Neural cell (in vitro differentiated cells): ENCODE data around the gene DPF1. TPM values are rescaled to one million over a fixed set of nuclear protein-coding genes. Genes with fewer than 3 reads are reported as not detected.

Source experiments
- H2AFZ ChIP-seq: fragments of 200-600, 300-800 bp; sonication (generic), shearing (Covaris generic); 2 replicates; pipeline ENCODE4 v1.6.0; 2014; ENCODE audit warnings: low read depth, mild to moderate bottlenecking, antibody characterized with exemption, low read length, moderate library complexity
- H3F3A ChIP-seq: fragments of 200-600 bp; shearing (Covaris generic); 2 replicates; pipeline ENCODE4 v1.6.1; 2016; ENCODE audit warnings: mild to moderate bottlenecking, moderate library complexity, mixed read lengths, antibody characterized with exemption, low read length; ENCODE audit not compliant: insufficient read depth, poor library complexity, severe bottlenecking
- H3K27ac ChIP-seq: fragments of 200-600, 300-800 bp; sonication (generic), shearing (Covaris generic); 2 replicates; pipeline ENCODE4 v1.5.1; 2014; ENCODE audit warnings: mild to moderate bottlenecking, low read length, moderate library complexity
- H3K27me3 ChIP-seq: fragments of 300-800, 200-600 bp; sonication (generic), shearing (Covaris generic); 2 replicates; pipeline ENCODE4 v1.6.0; 2014; ENCODE audit warnings: mild to moderate bottlenecking, low read depth, low read length, moderate library complexity; ENCODE audit not compliant: insufficient read depth
- H3K36me3 ChIP-seq: fragments of 300-800, 200-600 bp; sonication (generic), shearing (Covaris generic); 2 replicates; pipeline ENCODE4 v1.5.1; 2014; ENCODE audit warnings: mild to moderate bottlenecking, antibody characterized with exemption, low read length, moderate library complexity; ENCODE audit not compliant: insufficient read depth
- H3K4me2 ChIP-seq: fragments of 300-800, 200-600 bp; sonication (generic), shearing (Covaris generic); 2 replicates; pipeline ENCODE4 v1.6.0; 2014; ENCODE audit warnings: mild to moderate bottlenecking, low read length
- H3K4me3 ChIP-seq: fragments of 300-800, 200-600 bp; sonication (generic), shearing (Covaris generic); 2 replicates; pipeline ENCODE4 v1.5.1; 2014; ENCODE audit warnings: mild to moderate bottlenecking, low read length, moderate library complexity
- H3K79me2 ChIP-seq: fragments of 200-600 bp; shearing (Covaris generic); replicated peaks from 2 replicates; pipeline ENCODE4 v1.6.0; 2014; ENCODE audit warnings: mild to moderate bottlenecking, low read length, moderate library complexity; ENCODE audit not compliant: insufficient read depth
- H3K9ac ChIP-seq: fragments of 300-800, 200-600 bp; sonication (generic), shearing (Covaris generic); 2 replicates; pipeline ENCODE4 v1.6.1; 2016; ENCODE audit warnings: mild to moderate bottlenecking, low read length, mixed read lengths
- H3K9me2 ChIP-seq: fragments of 200-600 bp; shearing (Covaris generic); 2 replicates; pipeline ENCODE4 v1.6.1; 2016; ENCODE audit warnings: mild to moderate bottlenecking, low read length, mixed read lengths; ENCODE audit not compliant: insufficient read depth
- H3K9me3 ChIP-seq: fragments of 200-600, 300-800 bp; sonication (generic), shearing (Covaris generic); 2 replicates; pipeline ENCODE4 v1.6.1; 2016; ENCODE audit warnings: mild to moderate bottlenecking, mixed run types, low read length, moderate library complexity, mixed read lengths
- H4K20me1 ChIP-seq: fragments of 200-600 bp; shearing (Covaris generic); 2 replicates; pipeline ENCODE4 v1.6.1; 2016; ENCODE audit warnings: mild to moderate bottlenecking, mixed run types; ENCODE audit not compliant: insufficient read depth
- EP300 ChIP-seq: fragments of 450-650 bp; conservative IDR thresholded peaks from 2 replicates; pipeline ENCODE4 v1.6.1; 2014; ENCODE audit warnings: antibody characterized with exemption, mild to moderate bottlenecking, moderate library complexity; ENCODE audit not compliant: poor library complexity, severe bottlenecking
- EZH2 ChIP-seq: fragments of 200-600, 300-800 bp; shearing (Covaris generic), sonication (generic); IDR thresholded peaks from 2 replicates; pipeline ENCODE4 v1.6.1; 2014; ENCODE audit warnings: antibody characterized with exemption, low read length, borderline replicate concordance, mild to moderate bottlenecking; ENCODE audit not compliant: insufficient read depth, poor library complexity, severe bottlenecking
- MXI1 ChIP-seq: fragments of 450-650 bp; conservative IDR thresholded peaks from 2 replicates; pipeline ENCODE4 v1.6.1; 2014; ENCODE audit warnings: antibody characterized with exemption, mild to moderate bottlenecking; ENCODE audit not compliant: poor library complexity, severe bottlenecking
- POLR2AphosphoS5 ChIP-seq: IDR thresholded peaks from 2 replicates; pipeline ENCODE4 v1.6.1; 2012
- RAD21 ChIP-seq: fragments of 450-650 bp; conservative IDR thresholded peaks from 2 replicates; pipeline ENCODE4 v1.6.1; 2014; ENCODE audit warnings: antibody characterized with exemption, mild to moderate bottlenecking, moderate library complexity
- REST ChIP-seq: IDR thresholded peaks from 2 replicates; pipeline ENCODE4 v1.6.1; 2012; ENCODE audit warnings: borderline replicate concordance
- SMC3 ChIP-seq: fragments of 450-650 bp; conservative IDR thresholded peaks from 2 replicates; pipeline ENCODE4 v1.6.1; 2014; ENCODE audit warnings: antibody characterized with exemption, mild to moderate bottlenecking, moderate library complexity; ENCODE audit not compliant: poor library complexity
- TAF1 ChIP-seq: IDR thresholded peaks from 2 replicates; pipeline ENCODE4 v1.6.1; 2012; ENCODE audit warnings: low read depth
- polyA plus RNA-seq: library from polyadenylated mRNA; depleted of rRNA; stranded (reverse); fragments of >200 nt; gene quantifications from 2 replicates; pipeline ENCODE4 v1.2.3, GENCODE V29; 2014
- TF ChIP-seq, protein P1 (sequence below): fragments of 450-650 bp; IDR thresholded peaks from 2 replicates; pipeline ENCODE4 v1.5.1; 2014; ENCODE audit warnings: antibody characterized with exemption, mild to moderate bottlenecking, moderate library complexity; ENCODE audit not compliant: poor library complexity, severe bottlenecking

The DPF1 gene
- polyA plus RNA-seq, 1 donor from 2014 or later: 118 TPM

GRCh38 chr19:38255383-38256014 is 31.5 kb upstream of the DPF1 start:
- no peak overlapping the region for H3K9ac ChIP-seq
- H3K4me2 ChIP-seq: no peak overlapping the region
- H3K9me2 ChIP-seq: no peaks in the 10 kb centered on the region
- peaks cover 21% of the 10 kb centered on the region for H3K27me3 ChIP-seq
- no peaks in the 10 kb centered on the region for H4K20me1 ChIP-seq
- H3K79me2 ChIP-seq: no peaks in the 10 kb centered on the region
- no peaks in the 10 kb centered on the region for H3F3A ChIP-seq
- H3K4me3 ChIP-seq: no peak overlapping the region
- H2AFZ ChIP-seq: no peak overlapping the region
- H3K9me3 ChIP-seq: no peaks in the 10 kb centered on the region
- H3K36me3 ChIP-seq: no peaks in the 10 kb centered on the region
- TF ChIP-seq, protein P1, sequence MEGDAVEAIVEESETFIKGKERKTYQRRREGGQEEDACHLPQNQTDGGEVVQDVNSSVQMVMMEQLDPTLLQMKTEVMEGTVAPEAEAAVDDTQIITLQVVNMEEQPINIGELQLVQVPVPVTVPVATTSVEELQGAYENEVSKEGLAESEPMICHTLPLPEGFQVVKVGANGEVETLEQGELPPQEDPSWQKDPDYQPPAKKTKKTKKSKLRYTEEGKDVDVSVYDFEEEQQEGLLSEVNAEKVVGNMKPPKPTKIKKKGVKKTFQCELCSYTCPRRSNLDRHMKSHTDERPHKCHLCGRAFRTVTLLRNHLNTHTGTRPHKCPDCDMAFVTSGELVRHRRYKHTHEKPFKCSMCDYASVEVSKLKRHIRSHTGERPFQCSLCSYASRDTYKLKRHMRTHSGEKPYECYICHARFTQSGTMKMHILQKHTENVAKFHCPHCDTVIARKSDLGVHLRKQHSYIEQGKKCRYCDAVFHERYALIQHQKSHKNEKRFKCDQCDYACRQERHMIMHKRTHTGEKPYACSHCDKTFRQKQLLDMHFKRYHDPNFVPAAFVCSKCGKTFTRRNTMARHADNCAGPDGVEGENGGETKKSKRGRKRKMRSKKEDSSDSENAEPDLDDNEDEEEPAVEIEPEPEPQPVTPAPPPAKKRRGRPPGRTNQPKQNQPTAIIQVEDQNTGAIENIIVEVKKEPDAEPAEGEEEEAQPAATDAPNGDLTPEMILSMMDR: no peak
- TF ChIP-seq TAF1 (no peak), EZH2 (no peak), SMC3 (no peak), POLR2AphosphoS5 (no peak), MXI1 (no peak), EP300 (no peak), REST (no peak), RAD21 (no peak)
- H3K27ac ChIP-seq: no peak overlapping the region

DNA sequence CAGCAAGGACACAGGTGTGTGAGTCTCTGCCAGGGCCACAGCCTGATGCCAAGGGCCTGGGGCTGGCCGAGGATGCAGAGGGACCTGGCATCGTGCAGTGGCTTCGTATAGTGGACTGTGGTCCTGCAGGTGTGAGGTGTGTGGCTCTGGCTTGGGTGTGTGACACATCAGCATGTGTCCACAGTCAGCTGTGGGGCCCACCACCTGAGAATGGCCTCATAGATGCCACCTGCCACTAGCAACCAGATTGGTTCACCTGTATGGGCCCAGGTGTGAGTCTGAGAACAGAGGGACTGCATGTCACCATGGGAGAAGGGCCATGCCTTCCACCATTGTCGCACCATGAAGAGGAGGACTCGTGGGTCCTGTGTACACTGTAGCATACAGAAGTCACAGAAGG is 29.8 kb upstream of the DPF1 start:
- H3K4me3 ChIP-seq: no peak overlapping the region
- no peaks in the 10 kb centered on the region for H3K36me3 ChIP-seq
- H3K27ac ChIP-seq: no peak overlapping the region
- no peak overlapping the region for H3K4me2 ChIP-seq
- H3K9me2 ChIP-seq: no peaks in the 10 kb centered on the region
- no peaks in the 10 kb centered on the region for H4K20me1 ChIP-seq
- H3K79me2 ChIP-seq: no peaks in the 10 kb centered on the region
- H3K9me3 ChIP-seq: no peaks in the 10 kb centered on the region
- no peak overlapping the region for H3K9ac ChIP-seq
- TF ChIP-seq, protein P1: no peak
- TF ChIP-seq TAF1: no peak
- no peak for TF ChIP-seq POLR2AphosphoS5
- no peak for TF ChIP-seq REST
- no peak for TF ChIP-seq SMC3
- no peak for TF ChIP-seq EP300
- no peak for TF ChIP-seq MXI1
- TF ChIP-seq EZH2: no peak
- no peak for TF ChIP-seq RAD21
- peaks cover 21% of the 10 kb centered on the region for H3K27me3 ChIP-seq
- no peak overlapping the region for H2AFZ ChIP-seq
- H3F3A ChIP-seq: no peaks in the 10 kb centered on the region
